ENCODE measurements around the gene TBC1D14.
A peak's percentile ranks its signal among the peaks of the same experiment; 100 is the strongest.

TBC1D14 gene

DNA sequence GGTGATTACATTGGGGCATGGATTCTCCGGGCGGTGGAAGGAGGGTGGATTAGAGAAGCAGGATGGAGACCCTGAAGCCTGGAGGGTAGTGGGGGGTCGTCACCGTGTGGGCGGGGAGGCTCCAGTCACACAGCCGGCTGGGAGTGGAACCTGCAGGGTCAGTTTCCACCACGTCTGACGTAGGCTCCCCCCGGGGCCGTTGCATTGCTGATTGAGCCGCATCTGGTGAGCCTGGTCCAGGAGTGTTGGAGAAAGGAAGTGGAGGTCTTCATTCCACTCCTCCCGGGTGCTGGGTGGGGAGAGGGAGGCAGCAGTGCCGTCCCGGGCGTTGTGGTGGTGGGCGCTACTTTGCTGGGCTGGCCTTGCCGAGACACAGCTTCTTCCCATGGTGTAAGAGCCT, 28.1 kb downstream of the TBC1D14 start:
- no peak for TF ChIP-seq POLR2A (IDR thresholded peaks at IDR 0.05; ENCODE audit: low read depth, low read length)
- DNase-seq (ENCODE audit: insufficient read length, low spot score) (no peak), FAIRE-seq (no peak)

DNA sequence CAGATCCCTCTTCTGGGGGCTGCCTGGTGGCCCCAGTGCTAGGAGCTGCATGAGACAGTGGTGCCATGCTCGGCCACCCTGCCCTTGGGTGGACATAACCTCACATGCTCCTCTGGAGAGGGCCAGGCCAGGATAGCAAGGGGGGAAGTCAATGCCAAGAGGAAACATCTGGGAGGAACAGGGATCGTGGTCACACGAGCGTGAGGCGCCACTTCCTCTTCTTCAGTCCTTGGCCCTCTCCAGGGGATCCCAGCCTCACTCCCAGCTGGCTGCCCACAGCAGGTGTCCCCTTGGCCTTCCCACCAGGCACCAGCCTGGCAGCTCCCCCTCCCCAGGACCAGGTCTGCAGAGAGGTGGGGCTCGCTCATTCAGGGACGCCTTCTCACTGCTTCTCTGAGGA, 28.6 kb downstream of the TBC1D14 start:
- FAIRE-seq (no peak), DNase-seq (ENCODE audit: insufficient read length, low spot score) (no peak)
- TF ChIP-seq POLR2A (IDR thresholded peaks at IDR 0.05; ENCODE audit: low read depth, low read length): no peak

DNA sequence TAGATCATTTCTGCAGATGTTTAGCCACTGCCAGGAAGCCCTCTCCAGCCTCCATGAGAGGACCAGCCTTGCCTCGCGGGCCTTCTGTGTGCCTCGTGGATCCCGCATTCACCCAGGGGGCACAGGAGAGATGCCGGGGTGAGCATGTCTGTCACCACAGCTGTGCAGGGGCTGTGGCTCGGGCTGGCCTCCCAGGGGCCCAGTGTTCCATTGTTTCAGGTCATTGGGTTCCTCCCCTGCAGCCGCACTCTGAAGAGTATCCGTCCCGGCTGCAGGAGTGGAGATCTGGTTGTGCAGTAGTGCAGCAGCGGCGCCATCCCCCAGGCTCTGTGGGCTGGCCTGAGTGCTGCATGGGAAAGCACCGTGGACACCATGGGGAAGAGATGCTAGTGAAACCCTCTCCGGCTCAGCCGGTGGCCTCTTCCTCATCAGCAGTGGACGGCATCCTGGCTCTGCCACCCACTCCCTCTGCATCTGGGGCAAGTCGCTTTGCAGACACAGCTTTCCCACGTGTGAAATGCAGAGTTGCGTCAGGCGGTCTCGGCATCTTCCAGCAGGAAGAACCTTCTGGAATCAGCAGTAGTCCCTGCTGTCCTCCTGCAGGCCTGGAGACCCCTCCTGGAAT, 29.1 kb downstream of the TBC1D14 start:
- FAIRE-seq (no peak), DNase-seq (ENCODE audit: insufficient read length, low spot score) (no peak)
- no peak for TF ChIP-seq POLR2A (IDR thresholded peaks at IDR 0.05; ENCODE audit: low read depth, low read length)

DNA sequence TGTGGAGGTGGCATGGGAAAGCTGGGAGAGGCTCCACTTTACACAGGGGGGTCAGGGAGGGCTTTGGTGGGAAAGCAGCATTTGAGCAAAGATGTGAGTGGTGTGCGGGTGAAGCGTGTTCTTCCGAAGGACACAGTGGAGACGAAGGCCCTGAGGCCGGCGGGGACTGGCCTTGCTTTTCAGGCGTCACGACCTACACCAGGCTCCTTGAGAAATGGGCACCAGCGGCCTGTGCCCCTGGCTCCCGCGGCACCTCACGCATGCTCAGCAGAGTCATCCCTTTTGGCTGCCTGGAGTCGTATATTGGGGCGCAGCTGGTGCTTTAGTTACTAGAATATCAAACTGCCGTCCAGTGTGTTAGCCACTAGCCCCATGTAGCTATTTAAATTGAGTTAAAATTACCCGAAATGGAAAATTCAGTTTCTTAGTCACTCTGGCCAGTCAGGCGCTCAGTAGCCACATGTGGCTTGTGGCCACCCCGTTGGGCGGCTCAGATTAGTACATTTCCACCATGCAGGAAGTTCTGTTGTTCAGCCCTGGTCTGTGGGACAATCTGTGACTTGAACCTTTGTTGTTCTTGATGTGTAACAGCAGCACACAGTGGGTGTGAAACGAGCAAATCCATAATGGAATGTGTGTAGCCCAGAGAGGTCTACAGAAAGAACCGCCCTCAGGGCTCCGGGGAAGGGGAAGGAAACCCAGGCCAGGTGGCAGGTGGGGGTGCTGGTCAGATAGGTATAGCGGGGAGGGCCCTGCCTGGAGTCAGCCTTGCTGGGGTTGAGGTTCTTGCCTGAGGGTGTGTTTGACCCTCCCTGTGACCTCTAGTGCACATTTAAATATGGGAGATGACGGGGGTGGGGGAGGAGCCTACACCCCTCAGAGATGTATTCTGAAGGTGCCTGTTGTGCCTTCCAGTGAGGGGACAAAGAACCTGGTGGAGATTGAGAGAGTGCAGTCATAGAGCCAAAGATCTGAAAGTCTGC, 30.4 kb downstream of the TBC1D14 start:
- no peak for FAIRE-seq

DNA sequence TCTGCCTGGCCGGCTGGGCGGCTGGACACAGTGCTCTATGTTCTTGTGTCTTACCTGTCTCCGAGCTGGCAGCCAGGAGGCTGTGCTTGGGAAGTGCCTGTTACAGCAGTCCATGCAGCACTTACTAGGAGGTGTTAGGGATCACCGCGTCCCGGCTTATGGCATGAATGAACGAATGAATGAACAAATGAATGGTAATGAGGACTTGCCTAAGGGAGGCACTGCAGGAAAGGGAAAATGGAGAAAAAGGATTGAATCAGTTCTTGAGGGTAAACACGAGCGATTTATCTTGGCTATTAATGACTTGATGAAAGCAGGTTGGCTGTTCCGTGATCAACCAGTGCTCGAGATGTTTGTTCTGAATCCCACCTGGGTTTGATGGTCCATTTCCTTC, 31.1 kb downstream of the TBC1D14 start:
- no peak for FAIRE-seq
- DNase-seq (ENCODE audit: insufficient read length, low spot score): no peak
- no peak for TF ChIP-seq POLR2A (IDR thresholded peaks at IDR 0.05; ENCODE audit: low read depth, low read length)

More for the DNA sequence above, 30.4 kb downstream of the TBC1D14 start:
- TF ChIP-seq POLR2A (IDR thresholded peaks at IDR 0.05; ENCODE audit: low read depth, low read length): no peak
- DNase-seq (ENCODE audit: insufficient read length, low spot score): no peak

DNA sequence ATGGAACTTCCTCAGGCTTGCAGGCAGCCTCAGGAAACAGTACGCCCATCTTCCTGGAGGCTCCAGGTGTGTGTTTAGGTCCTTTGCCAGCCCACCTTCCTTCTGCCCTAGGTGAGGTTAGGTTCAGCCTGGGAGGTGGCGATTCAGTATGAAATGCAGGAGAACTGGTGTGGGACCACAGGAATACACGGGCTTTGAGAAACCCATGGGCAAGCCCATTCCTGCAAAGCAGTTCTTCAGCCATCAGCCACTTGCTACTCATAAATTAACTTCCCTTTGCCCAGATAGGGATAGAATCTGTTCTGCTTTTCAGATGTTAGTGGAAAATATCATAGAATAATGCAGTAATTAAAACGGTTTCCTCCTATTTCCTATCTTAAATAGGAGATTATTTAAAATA, 32.2 kb downstream of the TBC1D14 start:
- FAIRE-seq: no peak
- TF ChIP-seq POLR2A (IDR thresholded peaks at IDR 0.05; ENCODE audit: low read depth, low read length): no peak
- no peak for DNase-seq (ENCODE audit: insufficient read length, low spot score)

DNA sequence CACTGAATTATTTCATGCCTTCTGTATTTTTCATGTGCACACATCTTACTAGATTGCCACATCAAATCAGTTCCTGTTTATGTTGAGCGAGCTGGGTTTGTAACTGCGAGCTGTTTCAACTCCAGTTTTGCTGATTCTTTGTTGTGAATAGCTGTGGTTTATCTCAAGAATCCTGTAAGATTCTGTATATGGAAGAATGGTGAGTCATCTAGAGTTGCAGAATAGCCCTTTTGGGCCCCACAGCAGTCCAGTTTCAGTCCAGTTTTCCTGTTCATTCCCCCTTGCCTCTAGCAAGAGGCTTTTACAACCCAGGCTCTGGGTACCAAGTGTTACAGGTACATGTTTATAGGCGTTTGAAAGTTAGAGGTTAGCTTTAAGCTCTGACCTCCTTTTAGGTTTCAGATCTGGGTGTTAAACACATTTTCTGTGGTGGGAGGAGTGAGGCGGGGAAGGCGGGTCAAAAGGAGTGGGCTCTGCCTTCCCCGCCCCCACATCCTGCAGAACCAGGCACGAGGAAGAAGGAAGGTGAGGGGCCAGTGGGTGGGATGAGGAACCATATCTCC, 32.7 kb downstream of the TBC1D14 start:
- no peak for TF ChIP-seq POLR2A (IDR thresholded peaks at IDR 0.05; ENCODE audit: low read depth, low read length)
- DNase-seq (ENCODE audit: insufficient read length, low spot score) (peak; percentile 72), FAIRE-seq (no peak)

DNA sequence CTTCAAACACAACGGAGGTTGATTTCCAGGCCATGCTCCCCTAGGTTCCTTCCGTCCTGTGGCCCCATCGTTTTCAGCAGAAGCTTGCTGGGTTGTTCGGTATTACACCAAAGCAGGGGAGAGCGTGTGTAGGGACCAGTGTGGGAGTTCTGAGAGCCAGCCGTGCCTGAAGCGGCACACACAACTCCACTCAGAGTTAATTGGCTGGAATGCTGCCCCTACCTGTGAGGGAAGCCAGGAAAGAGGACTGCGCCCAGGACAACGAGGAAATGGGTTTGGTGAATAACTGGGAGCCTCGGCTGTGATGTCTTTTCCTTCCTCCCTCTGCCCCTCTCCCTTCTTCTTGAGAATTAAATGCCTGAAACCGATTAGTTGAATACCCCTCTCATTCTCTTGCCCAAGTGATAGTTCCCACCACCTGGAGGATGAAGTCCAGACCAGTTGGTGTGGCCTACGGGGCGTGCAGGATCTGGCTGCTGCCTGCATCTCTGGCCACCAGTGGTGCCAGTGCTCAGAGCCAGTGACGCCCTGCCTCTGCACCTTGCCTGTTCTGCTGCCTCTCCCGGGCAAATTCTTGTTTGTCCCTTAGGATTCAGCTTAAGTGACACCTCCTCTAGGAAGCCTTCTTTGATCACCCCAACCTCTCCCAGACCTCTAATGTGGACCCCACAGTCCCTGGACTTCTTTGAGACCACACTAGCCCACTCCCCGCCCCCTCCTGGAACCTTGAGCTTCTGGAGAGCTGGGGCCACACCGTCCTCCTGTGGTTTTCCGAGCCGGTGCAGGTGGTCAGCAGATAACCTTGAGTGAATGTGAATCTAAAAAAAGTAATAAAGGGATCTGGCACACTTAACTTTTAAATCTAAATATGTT, 33.6 kb downstream of the TBC1D14 start:
- TF ChIP-seq POLR2A (IDR thresholded peaks at IDR 0.05; ENCODE audit: low read depth, low read length): no peak
- DNase-seq (ENCODE audit: insufficient read length, low spot score) (no peak), FAIRE-seq (no peak)

DNA sequence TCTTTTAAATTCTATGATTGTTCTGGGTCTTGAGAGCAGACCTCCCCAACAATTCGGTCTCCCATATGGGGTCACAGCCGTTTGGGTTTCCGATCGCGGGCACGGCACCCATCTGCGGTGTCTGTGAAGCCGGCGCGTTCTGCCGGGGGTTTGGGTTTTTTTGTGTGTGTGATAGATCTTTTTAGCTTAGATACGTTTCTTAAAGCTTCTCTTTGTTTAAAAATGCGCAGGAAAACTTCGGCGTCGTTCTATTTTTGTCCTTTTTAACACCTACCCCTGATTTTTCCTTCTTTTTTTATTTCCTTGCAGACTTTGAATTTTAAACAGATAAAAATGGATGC, 34.2 kb downstream of the TBC1D14 start:
- no peak for TF ChIP-seq POLR2A (IDR thresholded peaks at IDR 0.05; ENCODE audit: low read depth, low read length)
- DNase-seq (ENCODE audit: insufficient read length, low spot score) (no peak), FAIRE-seq (no peak)

DNA sequence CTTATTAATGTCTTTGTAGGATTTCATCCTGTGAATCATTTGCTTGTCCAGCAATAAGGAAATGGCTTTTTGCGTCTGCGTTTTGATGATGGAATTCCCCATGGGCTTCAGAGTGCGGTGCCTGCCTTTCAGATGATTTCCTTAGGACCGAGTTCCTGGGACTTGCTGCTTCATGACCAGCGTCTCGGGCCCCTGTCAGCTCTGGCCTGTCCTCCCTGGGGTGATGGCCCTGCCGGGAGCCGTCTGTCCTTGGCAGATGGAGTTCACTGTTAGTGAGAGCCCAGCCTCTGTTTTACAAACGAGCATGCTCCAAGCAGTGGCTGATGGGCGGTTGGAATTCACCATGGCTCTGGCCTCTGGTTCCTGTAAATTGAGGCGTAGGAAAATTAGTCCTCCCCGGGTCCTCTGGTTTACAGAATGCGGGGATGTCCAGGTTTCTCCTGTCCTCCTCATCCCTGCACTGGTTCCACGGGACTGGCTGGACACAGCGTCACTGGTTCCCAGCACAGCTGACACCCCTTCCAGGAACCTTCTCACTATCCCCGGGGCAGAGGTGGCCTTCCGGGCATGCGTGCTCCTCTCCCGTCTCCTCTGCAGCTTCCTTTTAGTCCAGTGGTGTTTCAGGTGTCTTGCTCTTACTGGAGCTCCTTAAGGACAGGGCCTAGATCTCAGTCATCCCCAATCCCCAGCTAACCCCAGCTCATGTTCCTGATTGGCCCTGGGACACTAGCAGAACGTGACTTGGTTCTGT, 34.9 kb downstream of the TBC1D14 start:
- TF ChIP-seq POLR2A (IDR thresholded peaks at IDR 0.05; ENCODE audit: low read depth, low read length): no peak
- no peak for FAIRE-seq
- DNase-seq (ENCODE audit: insufficient read length, low spot score): no peak

DNA sequence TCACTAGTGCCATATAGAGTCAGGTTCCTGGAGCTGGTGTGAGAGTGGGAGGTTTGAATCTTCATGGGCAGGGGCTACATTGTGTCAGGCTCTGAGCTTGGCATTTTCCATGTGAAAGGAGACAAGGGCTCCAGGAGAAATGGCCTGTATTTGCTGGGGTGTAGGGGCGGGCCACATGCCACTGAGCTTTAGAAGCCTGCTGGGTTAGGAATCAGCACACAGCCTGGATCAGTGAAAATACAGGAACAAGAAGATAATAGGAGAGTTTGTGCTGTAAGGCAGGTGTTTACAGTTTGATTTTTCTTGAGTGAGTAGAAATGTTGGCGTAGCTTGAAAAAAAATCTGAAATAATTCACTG, 35.4 kb downstream of the TBC1D14 start:
- no peak for TF ChIP-seq POLR2A (IDR thresholded peaks at IDR 0.05; ENCODE audit: low read depth, low read length)
- no peak for FAIRE-seq

DNA sequence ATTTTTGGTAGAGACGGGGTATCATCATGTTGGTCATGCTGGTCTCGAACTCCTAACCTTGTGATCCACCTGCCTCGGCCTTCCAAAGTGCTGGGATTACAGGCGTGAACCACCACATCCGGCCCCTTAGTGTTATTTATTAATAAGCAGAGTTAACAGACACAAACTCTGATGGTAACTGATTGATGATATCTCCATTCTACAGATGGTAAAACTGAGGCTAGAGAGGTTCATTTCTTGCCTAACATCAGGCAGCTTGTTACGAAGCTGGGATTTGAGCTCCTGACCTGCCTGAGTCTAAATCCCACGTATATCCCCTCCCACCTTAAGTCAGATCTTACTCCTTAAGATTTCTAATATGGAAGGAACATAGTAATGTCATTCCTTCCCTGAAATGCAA, 36.9 kb downstream of the TBC1D14 start:
- DNase-seq (ENCODE audit: insufficient read length, low spot score): no peak
- FAIRE-seq: no peak
- TF ChIP-seq POLR2A (IDR thresholded peaks at IDR 0.05; ENCODE audit: low read depth, low read length): no peak

More for the DNA sequence above, 35.4 kb downstream of the TBC1D14 start:
- no peak for DNase-seq (ENCODE audit: insufficient read length, low spot score)

DNA sequence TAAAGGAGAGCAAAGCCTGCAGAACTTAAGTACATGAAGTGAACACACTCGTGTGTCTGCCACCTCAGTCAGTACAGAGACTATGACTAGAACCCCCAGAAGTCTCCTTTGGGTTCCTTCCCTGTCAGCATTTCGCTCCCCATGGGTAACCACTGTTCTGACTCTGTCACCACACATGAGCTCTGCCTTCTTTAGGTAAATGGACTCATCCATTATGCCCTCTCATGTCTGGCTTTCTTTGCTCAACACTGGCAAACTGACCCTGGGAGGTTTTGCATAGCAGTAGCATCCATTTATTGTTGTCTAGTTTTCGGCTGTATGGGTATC, 38.5 kb downstream of the TBC1D14 start:
- DNase-seq (ENCODE audit: insufficient read length, low spot score): no peak
- no peak for FAIRE-seq
- no peak for TF ChIP-seq POLR2A (IDR thresholded peaks at IDR 0.05; ENCODE audit: low read depth, low read length)

Measured in H54 (cell line).